Effector CD4-positive, alpha-beta T cell (primary cell): ENCODE data around the gene GIPC3.

Experiments used
- DNase-seq: peaks from one replicate; pipeline ENCODE4 v3.0.0-alpha.2; 2020

Gene GIPC3

DNA sequence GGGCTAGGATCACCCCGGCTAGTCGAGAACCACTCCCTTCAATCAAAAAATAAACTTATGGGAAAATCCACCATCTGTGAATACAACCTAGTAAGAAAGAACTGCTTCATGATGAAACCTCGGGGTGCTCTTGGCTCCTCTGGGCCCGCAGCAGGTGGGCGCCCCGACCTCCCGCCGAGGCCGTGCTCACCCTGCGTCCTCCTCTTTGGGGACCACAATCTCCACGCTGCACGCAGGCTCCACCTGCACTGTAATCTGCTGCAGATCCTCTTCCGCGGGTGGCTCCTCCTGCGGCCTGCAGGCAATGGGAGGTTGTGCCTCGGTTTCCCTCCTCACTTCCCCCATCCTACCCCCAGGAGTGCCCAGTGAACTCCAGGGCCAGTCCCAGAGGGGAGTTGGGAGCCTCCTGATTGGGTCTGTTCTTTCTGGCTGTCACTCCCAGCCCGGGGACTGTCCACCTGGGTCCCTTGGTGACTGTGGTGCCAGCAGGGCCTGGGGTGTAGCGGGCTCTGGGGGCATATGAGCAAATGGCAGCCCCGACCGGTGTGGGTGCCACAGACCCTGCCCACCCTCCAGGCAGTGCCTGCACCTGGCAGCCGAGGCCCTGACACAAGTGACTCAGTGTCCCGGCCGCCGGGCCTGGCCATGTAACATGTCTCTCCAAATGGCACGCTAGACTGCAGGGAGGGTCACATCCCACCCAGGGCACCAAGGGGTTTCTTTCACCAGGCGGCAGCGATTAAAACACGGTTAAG is 56.4 kb downstream of the GIPC3 start:
- no peak for DNase-seq

GRCh38 chr19:3642296-3642695 is 57.0 kb downstream of the GIPC3 start:
- DNase-seq: no peak
